DLD1 (cell line): ENCODE data around the gene ZBP1.

Experiments
- in situ Hi-C: cut with HindIII; loops from 2 replicates; pipeline ENCODE4 v1.10.0; 2017; ENCODE audit warnings: low sequenced_read_pairs

The ZBP1 gene

GRCh38 chr20:57608516-57608915 lies 11.7 kb downstream of the ZBP1 start:
- in situ Hi-C loops, result loop anchor here (25.0 kb wide), 2 partner anchors 96 to 479 kb away; no protein-coding TSS in a partner anchor

- in situ Hi-C loops, result loop anchor here (25.0 kb wide), 2 partner anchors 94 to 481 kb away; no protein-coding TSS in a partner anchor
Observed at GRCh38 chr20:57605878-57606277, 14.3 kb downstream of the ZBP1 start.

- in situ Hi-C loops, result loop anchor here (25.0 kb wide), 2 partner anchors 93 to 482 kb away; no protein-coding TSS in a partner anchor
Observed at GRCh38 chr20:57605045-57605444, 15.2 kb downstream of the ZBP1 start.

- in situ Hi-C loops, result loop anchor here (25.0 kb wide), 2 partner anchors 91 to 484 kb away; no protein-coding TSS in a partner anchor
Observed at GRCh38 chr20:57603120-57603519, 17.1 kb downstream of the ZBP1 start.

GRCh38 chr20:57601737-57602136 lies 18.5 kb downstream of the ZBP1 start:
- in situ Hi-C loops, result loop anchor here (25.0 kb wide), 2 partner anchors 89 to 486 kb away; no protein-coding TSS in a partner anchor

- in situ Hi-C loops, result loop anchor here (25.0 kb wide), 2 partner anchors 89 to 486 kb away; no protein-coding TSS in a partner anchor
Observed at GRCh38 chr20:57601211-57601570, 19.0 kb downstream of the ZBP1 start.

GRCh38 chr20:57600320-57601210 lies 19.7 kb downstream of the ZBP1 start:
- in situ Hi-C loops, result loop anchor here (25.0 kb wide), 2 partner anchors 88 to 487 kb away; no protein-coding TSS in a partner anchor

GRCh38 chr20:57598491-57598890 lies 21.7 kb downstream of the ZBP1 start:
- in situ Hi-C loops, result no loop called here

GRCh38 chr20:57598060-57598459 lies 22.2 kb downstream of the ZBP1 start:
- in situ Hi-C loops, result no loop called here

- in situ Hi-C loops, result no loop called here
Observed at GRCh38 chr20:57596998-57597939, 23.0 kb downstream of the ZBP1 start.

GRCh38 chr20:57596358-57596757 lies 23.9 kb downstream of the ZBP1 start:
- in situ Hi-C loops, result no loop called here

- in situ Hi-C loops, result no loop called here
Observed at GRCh38 chr20:57595041-57596030, 24.9 kb downstream of the ZBP1 start.

- in situ Hi-C loops, result no loop called here
Observed at GRCh38 chr20:57594092-57594951, 25.9 kb downstream of the ZBP1 start.

- in situ Hi-C loops, result no loop called here
Observed at GRCh38 chr20:57593134-57593886, 26.9 kb downstream of the ZBP1 start.

- in situ Hi-C loops, result no loop called here
Observed at GRCh38 chr20:57592263-57593092, 27.7 kb downstream of the ZBP1 start.

- in situ Hi-C loops, result no loop called here
Observed at GRCh38 chr20:57591289-57592229, 28.7 kb downstream of the ZBP1 start.
